Measurements from ENCODE around the gene SORBS2.
"Not testable (repeated sequence)": the region's sequence is repeated elsewhere in the genome, so short reads cannot be mapped to it uniquely, and the experiment has no call there.

SORBS2 gene

GRCh38 chr4:185560316-185560715, 251.7 kb downstream of the SORBS2 start:
- Mint-ChIP-seq H3K4me3 (no peak overlapping the region), H3K36me3 (ENCODE audit: low read depth) (no peaks in the 10 kb centered on the region), H3K9me3 (no peaks in the 10 kb centered on the region), H3K4me1 (no peaks in the 10 kb centered on the region), H3K27ac (no peak overlapping the region), H3K27me3 (peaks cover 31% of the 10 kb centered on the region)
- ATAC-seq (no peak), DNase-seq (no peak)

GRCh38 chr4:185559915-185560281, 252.1 kb downstream of the SORBS2 start:
- H3K9me3 Mint-ChIP-seq, result no peaks in the 10 kb centered on the region
- H3K27ac Mint-ChIP-seq, result no peak overlapping the region
- ATAC-seq (no peak), DNase-seq (no peak)
- H3K27me3 Mint-ChIP-seq, result peaks cover 31% of the 10 kb centered on the region
- H3K4me1 Mint-ChIP-seq, result no peaks in the 10 kb centered on the region
- no peak overlapping the region for H3K4me3 Mint-ChIP-seq
- no peaks in the 10 kb centered on the region for H3K36me3 Mint-ChIP-seq (ENCODE audit: low read depth)

GRCh38 chr4:185559251-185559914, 252.6 kb downstream of the SORBS2 start:
- H3K4me1 Mint-ChIP-seq; ATAC-seq; H3K27ac Mint-ChIP-seq; DNase-seq; H3K4me3 Mint-ChIP-seq; H3K9me3 Mint-ChIP-seq; H3K36me3 Mint-ChIP-seq (ENCODE audit: low read depth): not testable (repeated sequence)
- peaks cover 31% of the 10 kb centered on the region for H3K27me3 Mint-ChIP-seq

GRCh38 chr4:185554365-185555126, 257.4 kb downstream of the SORBS2 start:
- DNase-seq, result no peak
- H3K4me1 Mint-ChIP-seq, result no peaks in the 10 kb centered on the region
- H3K4me3 Mint-ChIP-seq, result no peak overlapping the region
- no peak for ATAC-seq
- no peak overlapping the region for H3K27ac Mint-ChIP-seq
- no peaks in the 10 kb centered on the region for H3K9me3 Mint-ChIP-seq
- no peaks in the 10 kb centered on the region for H3K36me3 Mint-ChIP-seq (ENCODE audit: low read depth)
- peaks cover 24% of the 10 kb centered on the region for H3K27me3 Mint-ChIP-seq

GRCh38 chr4:185552254-185552653, 259.7 kb downstream of the SORBS2 start:
- DNase-seq (no peak), ATAC-seq (no peak)
- Mint-ChIP-seq H3K9me3 (no peaks in the 10 kb centered on the region), H3K27me3 (peaks cover 13% of the 10 kb centered on the region), H3K4me3 (no peak overlapping the region), H3K27ac (no peak overlapping the region), H3K4me1 (no peaks in the 10 kb centered on the region), H3K36me3 (ENCODE audit: low read depth) (no peaks in the 10 kb centered on the region)

GRCh38 chr4:185550933-185551332, 261.1 kb downstream of the SORBS2 start:
- H3K4me1 Mint-ChIP-seq, result no peaks in the 10 kb centered on the region
- no peaks in the 10 kb centered on the region for H3K9me3 Mint-ChIP-seq
- H3K27ac Mint-ChIP-seq, result no peak overlapping the region
- peaks cover 5% of the 10 kb centered on the region for H3K27me3 Mint-ChIP-seq
- H3K4me3 Mint-ChIP-seq, result no peak overlapping the region
- no peak for ATAC-seq
- DNase-seq, result no peak
- H3K36me3 Mint-ChIP-seq (ENCODE audit: low read depth), result no peaks in the 10 kb centered on the region

- peaks cover 4% of the 10 kb centered on the region for H3K27me3 Mint-ChIP-seq
- H3K9me3 Mint-ChIP-seq, result no peaks in the 10 kb centered on the region
- H3K4me3 Mint-ChIP-seq, result no peak overlapping the region
- H3K4me1 Mint-ChIP-seq, result no peaks in the 10 kb centered on the region
- DNase-seq, result no peak
- H3K36me3 Mint-ChIP-seq (ENCODE audit: low read depth), result no peaks in the 10 kb centered on the region
- H3K27ac Mint-ChIP-seq, result no peak overlapping the region
- no peak for ATAC-seq
These were observed 262.8 kb downstream of the SORBS2 start for GRCh38 chr4:185549095-185549639.

- no peak for ATAC-seq
- H3K9me3 Mint-ChIP-seq, result no peaks in the 10 kb centered on the region
- no peaks in the 10 kb centered on the region for H3K36me3 Mint-ChIP-seq (ENCODE audit: low read depth)
- H3K4me3 Mint-ChIP-seq, result no peak overlapping the region
- peaks cover 4% of the 10 kb centered on the region for H3K27me3 Mint-ChIP-seq
- no peak overlapping the region for H3K27ac Mint-ChIP-seq
- DNase-seq, result no peak
- no peaks in the 10 kb centered on the region for H3K4me1 Mint-ChIP-seq
These were observed 263.4 kb downstream of the SORBS2 start for GRCh38 chr4:185548587-185548986.

GRCh38 chr4:185546335-185546734, 265.7 kb downstream of the SORBS2 start:
- Mint-ChIP-seq H3K4me3 (no peak overlapping the region), H3K27ac (no peak overlapping the region), H3K36me3 (ENCODE audit: low read depth) (no peaks in the 10 kb centered on the region), H3K9me3 (no peaks in the 10 kb centered on the region), H3K4me1 (no peaks in the 10 kb centered on the region), H3K27me3 (peaks cover 10% of the 10 kb centered on the region)
- no peak for DNase-seq
- no peak for ATAC-seq

- no peak for ATAC-seq
These were observed 269.2 kb downstream of the SORBS2 start for GRCh38 chr4:185542626-185543315.

GRCh38 chr4:185541251-185541727, 270.7 kb downstream of the SORBS2 start:
- Mint-ChIP-seq H3K4me1 (no peaks in the 10 kb centered on the region), H3K27me3 (peaks cover 17% of the 10 kb centered on the region), H3K27ac (no peak overlapping the region), H3K36me3 (ENCODE audit: low read depth) (no peaks in the 10 kb centered on the region), H3K9me3 (no peaks in the 10 kb centered on the region), H3K4me3 (no peak overlapping the region)
- ATAC-seq, result no peak
- DNase-seq, result no peak

More at GRCh38 chr4:185542626-185543315, 269.2 kb downstream of the SORBS2 start:
- Mint-ChIP-seq H3K27me3 (peaks cover 13% of the 10 kb centered on the region), H3K4me3 (no peak overlapping the region), H3K36me3 (ENCODE audit: low read depth) (no peaks in the 10 kb centered on the region), H3K27ac (no peak overlapping the region), H3K4me1 (no peaks in the 10 kb centered on the region), H3K9me3 (no peaks in the 10 kb centered on the region)
- DNase-seq, result no peak

GRCh38 chr4:185540487-185541120, 271.4 kb downstream of the SORBS2 start:
- DNase-seq, result no peak
- Mint-ChIP-seq H3K36me3 (ENCODE audit: low read depth) (no peaks in the 10 kb centered on the region), H3K27me3 (peaks cover 21% of the 10 kb centered on the region), H3K4me3 (no peak overlapping the region), H3K9me3 (no peaks in the 10 kb centered on the region), H3K4me1 (no peaks in the 10 kb centered on the region), H3K27ac (no peak overlapping the region)
- ATAC-seq, result no peak

- no peaks in the 10 kb centered on the region for H3K4me1 Mint-ChIP-seq
- no peak overlapping the region for H3K4me3 Mint-ChIP-seq
- H3K36me3 Mint-ChIP-seq (ENCODE audit: low read depth), result no peaks in the 10 kb centered on the region
- peaks cover 22% of the 10 kb centered on the region for H3K27me3 Mint-ChIP-seq
- no peaks in the 10 kb centered on the region for H3K9me3 Mint-ChIP-seq
- ATAC-seq, result no peak
- DNase-seq, result no peak
- H3K27ac Mint-ChIP-seq, result no peak overlapping the region
These were observed 272.0 kb downstream of the SORBS2 start for GRCh38 chr4:185540040-185540439.

GRCh38 chr4:185538806-185539205, 273.2 kb downstream of the SORBS2 start:
- ATAC-seq, result no peak
- H3K4me3 Mint-ChIP-seq, result no peak overlapping the region
- H3K4me1 Mint-ChIP-seq, result peaks cover 3% of the 10 kb centered on the region
- no peaks in the 10 kb centered on the region for H3K9me3 Mint-ChIP-seq
- no peaks in the 10 kb centered on the region for H3K36me3 Mint-ChIP-seq (ENCODE audit: low read depth)
- H3K27ac Mint-ChIP-seq, result no peak overlapping the region
- H3K27me3 Mint-ChIP-seq, result peaks cover 30% of the 10 kb centered on the region
- DNase-seq, result no peak

Measured in activated naive CD8-positive, alpha-beta T cell treated with anti-CD3 and anti-CD28 coated beads, Interleukin-2, amount 50 U/mL, for 24 hours (primary cell).